ENCODE measurements around the gene ATP10B.
"Not testable (repeated sequence)": the region's sequence is repeated elsewhere in the genome, so short reads cannot be mapped to it uniquely, and the experiment has no call there.

The ATP10B gene

DNA sequence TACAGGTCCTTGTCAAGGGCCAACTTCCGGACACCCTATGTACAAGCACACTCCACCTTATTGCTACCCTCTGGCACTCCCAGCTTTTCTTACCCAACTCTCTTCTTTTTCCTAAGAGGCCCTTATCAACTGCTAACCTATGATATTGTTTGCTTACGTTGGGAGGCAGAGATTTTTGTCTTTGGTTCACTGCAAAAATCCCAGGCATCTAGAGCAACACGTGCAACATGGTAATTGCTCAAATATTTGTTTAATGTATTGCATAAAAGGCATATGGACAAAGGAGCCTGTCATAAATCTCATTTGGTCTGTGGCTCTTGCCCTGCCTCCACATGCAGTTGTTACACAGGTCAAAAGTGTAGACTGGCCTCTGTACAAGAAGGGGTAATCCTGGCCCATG lies 35.8 kb upstream of the ATP10B start:
- no peak overlapping the region for H3K4me2 ChIP-seq (ENCODE audit: insufficient read depth, low read length)
- no peak for DNase-seq
- no peaks in the 10 kb centered on the region for H3K79me2 ChIP-seq (ENCODE audit: insufficient read depth, low read length)
- no peaks in the 10 kb centered on the region for H3K36me3 ChIP-seq (ENCODE audit: insufficient read depth, low read length)
- no peak overlapping the region for H3K4me3 ChIP-seq (ENCODE audit: low read depth in 1 of 2, low read length in 2 of 2)
- H2AFZ ChIP-seq (ENCODE audit: low read depth, low read length): no peak overlapping the region
- no peaks in the 10 kb centered on the region for H3K9me3 ChIP-seq (ENCODE audit: insufficient read depth, low read length, severe bottlenecking)
- H4K20me1 ChIP-seq (ENCODE audit: insufficient read depth, low read length): no peaks in the 10 kb centered on the region
- H3K4me1 ChIP-seq (ENCODE audit: insufficient read depth, low read length): no peaks in the 10 kb centered on the region
- ATAC-seq (ENCODE audit: insufficient read depth, low read depth): no peak
- no peak overlapping the region for H3K27ac ChIP-seq (ENCODE audit: low read length)
- no peaks in the 10 kb centered on the region for H3K27me3 ChIP-seq (ENCODE audit: insufficient read depth, low read length, poor library complexity)
- H3K9ac ChIP-seq (ENCODE audit: low read depth, low read length): no peak overlapping the region
- TF ChIP-seq EZH2 (IDR thresholded peaks at IDR 0.05; ENCODE audit: borderline replicate concordance, low read depth, low read length, severe bottlenecking): no peak
- TF ChIP-seq, protein P1, sequence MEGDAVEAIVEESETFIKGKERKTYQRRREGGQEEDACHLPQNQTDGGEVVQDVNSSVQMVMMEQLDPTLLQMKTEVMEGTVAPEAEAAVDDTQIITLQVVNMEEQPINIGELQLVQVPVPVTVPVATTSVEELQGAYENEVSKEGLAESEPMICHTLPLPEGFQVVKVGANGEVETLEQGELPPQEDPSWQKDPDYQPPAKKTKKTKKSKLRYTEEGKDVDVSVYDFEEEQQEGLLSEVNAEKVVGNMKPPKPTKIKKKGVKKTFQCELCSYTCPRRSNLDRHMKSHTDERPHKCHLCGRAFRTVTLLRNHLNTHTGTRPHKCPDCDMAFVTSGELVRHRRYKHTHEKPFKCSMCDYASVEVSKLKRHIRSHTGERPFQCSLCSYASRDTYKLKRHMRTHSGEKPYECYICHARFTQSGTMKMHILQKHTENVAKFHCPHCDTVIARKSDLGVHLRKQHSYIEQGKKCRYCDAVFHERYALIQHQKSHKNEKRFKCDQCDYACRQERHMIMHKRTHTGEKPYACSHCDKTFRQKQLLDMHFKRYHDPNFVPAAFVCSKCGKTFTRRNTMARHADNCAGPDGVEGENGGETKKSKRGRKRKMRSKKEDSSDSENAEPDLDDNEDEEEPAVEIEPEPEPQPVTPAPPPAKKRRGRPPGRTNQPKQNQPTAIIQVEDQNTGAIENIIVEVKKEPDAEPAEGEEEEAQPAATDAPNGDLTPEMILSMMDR (IDR thresholded peaks at IDR 0.05; ENCODE audit: borderline replicate concordance, extremely low read depth, low read length, poor library complexity, severe bottlenecking): no peak

DNA sequence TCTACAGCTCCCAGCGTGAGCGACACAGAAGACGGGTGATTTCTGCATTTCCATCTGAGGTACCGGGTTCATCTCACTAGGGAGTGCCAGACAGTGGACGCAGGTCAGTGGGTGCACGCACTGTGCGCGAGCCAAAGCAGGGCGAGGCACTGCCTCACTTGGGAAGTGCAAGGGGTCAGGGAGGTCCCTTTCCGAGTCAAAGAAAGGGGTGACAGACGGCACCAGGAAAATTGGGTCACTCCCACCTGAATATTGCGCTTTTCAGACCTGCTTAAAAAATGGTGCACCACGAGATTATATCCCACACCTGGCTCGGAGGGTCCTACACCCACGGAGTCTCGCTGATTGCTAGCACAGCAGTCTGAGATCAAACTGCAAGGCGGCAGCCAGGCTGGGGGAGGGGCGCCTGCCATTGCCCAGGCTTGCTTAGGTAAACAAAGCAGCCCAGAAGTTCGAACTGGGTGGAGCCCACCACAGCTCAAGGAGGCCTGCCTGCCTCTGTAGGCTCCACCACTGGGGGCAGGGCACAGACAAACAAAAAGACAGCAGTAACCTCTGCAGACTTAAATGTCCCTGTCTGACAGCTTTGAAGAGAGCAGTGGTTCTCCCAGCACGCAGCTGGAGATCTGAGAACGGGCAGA lies 21.7 kb upstream of the ATP10B start:
- not testable (repeated sequence) for H3K4me3 ChIP-seq (ENCODE audit: low read depth in 1 of 2, low read length in 2 of 2)

DNA sequence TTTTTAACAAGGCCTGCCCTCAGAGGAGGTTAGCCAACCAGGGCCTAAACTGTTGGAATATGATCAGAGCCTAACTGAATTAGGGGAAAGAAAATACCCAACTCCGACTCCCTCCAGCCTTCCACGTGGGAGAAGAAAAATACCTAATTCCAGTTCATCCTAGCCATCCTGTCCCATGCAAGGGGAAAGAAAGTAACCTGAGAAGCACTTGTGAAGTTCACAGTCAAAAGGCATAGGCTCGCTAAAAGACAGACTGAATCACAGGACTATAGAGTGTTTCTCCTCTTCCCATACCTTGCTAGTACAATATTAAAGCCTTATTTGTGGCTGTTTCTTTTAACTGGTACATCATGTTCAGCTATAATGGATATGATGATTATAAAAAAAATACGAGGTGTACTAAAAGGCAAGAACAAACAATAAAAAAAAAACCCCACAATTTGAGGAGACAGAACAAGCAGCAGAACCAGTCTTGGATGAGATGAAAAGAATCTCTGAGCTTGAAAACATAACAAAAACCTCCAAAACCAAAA lies 18.0 kb upstream of the ATP10B start:
- no peaks in the 10 kb centered on the region for H3K9me3 ChIP-seq (ENCODE audit: insufficient read depth, low read length, severe bottlenecking)
- no peak overlapping the region for H3K27ac ChIP-seq (ENCODE audit: low read length)
- no peak overlapping the region for H3K4me2 ChIP-seq (ENCODE audit: insufficient read depth, low read length)
- H3K27me3 ChIP-seq (ENCODE audit: insufficient read depth, low read length, poor library complexity): no peaks in the 10 kb centered on the region
- H3K79me2 ChIP-seq (ENCODE audit: insufficient read depth, low read length): no peaks in the 10 kb centered on the region
- 0 out of 2 replicates have a peak overlapping the region, but pooled peaks have one; percentile 20 for H2AFZ ChIP-seq (ENCODE audit: low read depth, low read length)
- no peak overlapping the region for H3K9ac ChIP-seq (ENCODE audit: low read depth, low read length)
- peaks cover 13% of the 10 kb centered on the region for H3K4me1 ChIP-seq (ENCODE audit: insufficient read depth, low read length)
- no peak for ATAC-seq (ENCODE audit: insufficient read depth, low read depth)
- DNase-seq: no peak
- no peaks in the 10 kb centered on the region for H4K20me1 ChIP-seq (ENCODE audit: insufficient read depth, low read length)
- H3K36me3 ChIP-seq (ENCODE audit: insufficient read depth, low read length): no peaks in the 10 kb centered on the region
- H3K4me3 ChIP-seq (ENCODE audit: low read depth in 1 of 2, low read length in 2 of 2): no peak overlapping the region
- TF ChIP-seq EZH2 (IDR thresholded peaks at IDR 0.05; ENCODE audit: borderline replicate concordance, low read depth, low read length, severe bottlenecking): no peak

More for the DNA sequence above, 21.7 kb upstream of the ATP10B start:
- H4K20me1 ChIP-seq (ENCODE audit: insufficient read depth, low read length); H3K36me3 ChIP-seq (ENCODE audit: insufficient read depth, low read length); ATAC-seq (ENCODE audit: insufficient read depth, low read depth); H2AFZ ChIP-seq (ENCODE audit: low read depth, low read length); H3K9me3 ChIP-seq (ENCODE audit: insufficient read depth, low read length, severe bottlenecking); DNase-seq; H3K9ac ChIP-seq (ENCODE audit: low read depth, low read length); H3K4me2 ChIP-seq (ENCODE audit: insufficient read depth, low read length); H3K27ac ChIP-seq (ENCODE audit: low read length); H3K27me3 ChIP-seq (ENCODE audit: insufficient read depth, low read length, poor library complexity); H3K79me2 ChIP-seq (ENCODE audit: insufficient read depth, low read length): not testable (repeated sequence)
- peaks cover 11% of the 10 kb centered on the region for H3K4me1 ChIP-seq (ENCODE audit: insufficient read depth, low read length)

DNA sequence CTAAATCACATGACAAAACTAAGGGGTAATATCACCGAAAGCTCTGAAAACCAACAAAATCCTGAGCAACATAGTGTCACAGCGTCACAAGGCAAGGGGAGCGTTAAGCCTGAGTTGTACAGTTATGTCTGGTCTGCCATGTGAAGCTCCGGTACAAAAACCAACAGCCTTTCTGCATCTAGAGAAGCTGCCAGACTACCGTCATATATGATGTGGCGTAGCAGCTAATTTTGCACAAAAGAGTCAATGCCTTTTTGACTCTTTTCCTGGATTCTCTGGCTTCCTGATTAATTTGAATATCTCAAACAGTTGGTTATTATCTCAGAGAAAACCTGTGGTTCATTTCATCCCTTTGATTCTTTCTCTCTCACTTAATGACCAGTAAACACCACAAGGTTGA lies 16.0 kb upstream of the ATP10B start:
- Histone ChIP-seq H3K9ac (ENCODE audit: low read depth, low read length) (no peak overlapping the region), H3K9me3 (ENCODE audit: insufficient read depth, low read length, severe bottlenecking) (no peaks in the 10 kb centered on the region), H3K36me3 (ENCODE audit: insufficient read depth, low read length) (no peaks in the 10 kb centered on the region), H4K20me1 (ENCODE audit: insufficient read depth, low read length) (no peaks in the 10 kb centered on the region), H3K4me2 (ENCODE audit: insufficient read depth, low read length) (no peak overlapping the region), H3K27me3 (ENCODE audit: insufficient read depth, low read length, poor library complexity) (no peaks in the 10 kb centered on the region), H3K4me3 (ENCODE audit: low read depth in 1 of 2, low read length in 2 of 2) (no peak overlapping the region), H2AFZ (ENCODE audit: low read depth, low read length) (0 out of 2 replicates have a peak overlapping the region, but pooled peaks have one; percentile 41), H3K4me1 (ENCODE audit: insufficient read depth, low read length) (peaks cover 13% of the 10 kb centered on the region), H3K27ac (ENCODE audit: low read length) (no peak overlapping the region), H3K79me2 (ENCODE audit: insufficient read depth, low read length) (no peaks in the 10 kb centered on the region)
- TF ChIP-seq, protein P1 (IDR thresholded peaks at IDR 0.05; ENCODE audit: borderline replicate concordance, extremely low read depth, low read length, poor library complexity, severe bottlenecking): no peak
- TF ChIP-seq EZH2 (IDR thresholded peaks at IDR 0.05; ENCODE audit: borderline replicate concordance, low read depth, low read length, severe bottlenecking): no peak
- DNase-seq (no peak), ATAC-seq (ENCODE audit: insufficient read depth, low read depth) (no peak)

Measured in DND-41 (cell line).